Dedifferentiated amniotic fluid mesenchymal stem cell (primary cell): ENCODE data around the gene REEP6.
"Not testable (repeated sequence)": the region's sequence is repeated elsewhere in the genome, so short reads cannot be mapped to it uniquely, and the experiment has no call there.

Experiments
- DNase-seq: peaks from one replicate; pipeline ENCODE4 v3.0.0-alpha.2; 2016; ENCODE audit errors: extremely low spot score

Gene REEP6

GRCh38 chr19:1472231-1473084 is 18.5 kb upstream of the REEP6 start:
- DNase-seq, result no peak

DNA sequence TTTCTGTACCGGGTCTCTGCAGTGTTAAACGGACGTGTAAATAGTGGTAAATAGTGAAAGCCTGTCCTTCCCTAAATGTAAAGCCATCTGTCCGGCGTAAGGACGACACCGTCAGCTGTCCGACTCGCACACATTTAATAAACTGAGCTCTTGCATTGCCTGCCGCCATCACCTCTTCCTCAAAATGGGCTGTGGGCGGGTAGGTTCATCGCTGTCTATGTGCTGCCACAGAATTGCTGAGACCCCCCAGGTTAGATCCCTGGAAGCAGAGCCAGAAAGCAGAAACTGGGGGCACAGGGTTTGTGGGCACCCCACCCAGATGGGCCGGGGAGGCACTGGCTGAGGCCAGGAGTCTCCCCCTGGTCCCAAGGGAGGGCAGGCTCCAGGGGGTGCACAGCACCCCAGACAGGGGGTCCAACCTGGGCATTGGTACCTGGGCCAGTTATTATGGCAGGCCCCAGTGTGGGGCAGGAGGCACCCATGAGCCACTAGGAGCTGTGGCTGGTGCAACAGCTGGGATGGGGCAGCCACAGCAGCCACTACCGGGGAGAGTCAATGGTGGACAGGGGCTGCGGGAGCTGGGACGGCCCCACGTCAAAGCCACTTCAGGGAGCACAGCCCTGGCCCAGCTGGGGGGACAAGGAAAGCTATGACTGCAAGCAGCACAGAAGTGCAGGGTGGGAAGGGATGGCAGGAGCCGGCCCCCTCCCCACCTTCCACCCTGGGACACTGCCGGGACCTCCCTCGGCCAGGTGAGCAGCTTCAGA is 17.7 kb upstream of the REEP6 start:
- DNase-seq, result no peak

DNA sequence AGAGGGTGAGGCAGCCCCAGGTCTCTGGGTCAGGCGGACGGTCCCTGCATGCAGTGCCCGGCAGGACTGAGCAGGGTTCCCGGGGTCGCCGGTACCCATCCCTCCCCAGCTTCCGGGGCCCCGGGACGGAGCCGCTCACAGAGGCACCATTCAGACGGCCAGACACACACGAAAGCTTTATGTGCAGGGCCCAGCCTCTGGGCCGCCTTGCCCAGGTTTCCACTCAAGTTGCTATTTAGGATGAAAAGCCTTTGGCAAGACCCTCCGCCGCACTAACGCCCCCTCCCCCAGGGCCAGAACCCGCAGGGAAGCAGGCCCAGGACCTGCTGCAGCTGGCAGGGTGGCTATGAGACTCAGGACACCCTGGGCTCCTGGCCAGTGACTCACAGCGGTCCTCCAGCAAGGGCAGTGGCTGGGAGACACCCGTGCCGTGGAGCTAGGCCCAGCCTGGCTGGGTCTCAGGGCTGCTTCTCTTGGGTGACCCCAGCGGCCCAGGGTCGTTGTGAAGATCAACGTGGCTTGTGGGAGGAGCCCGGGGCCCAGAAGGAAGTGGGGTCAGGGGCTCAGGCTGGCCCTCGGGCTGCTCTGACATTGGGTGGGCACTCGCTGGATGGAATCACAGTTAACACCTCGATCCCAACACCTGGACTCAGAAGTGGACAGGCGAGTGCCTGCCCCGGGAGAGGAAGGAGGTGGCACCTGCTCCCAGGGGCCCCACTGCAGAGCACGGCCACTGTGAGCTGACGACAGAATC is 16.8 kb upstream of the REEP6 start:
- DNase-seq, result no peak

- DNase-seq, result no peak
These were observed 16.1 kb upstream of the REEP6 start for GRCh38 chr19:1474765-1475351.

GRCh38 chr19:1475751-1476437 is 15.1 kb upstream of the REEP6 start:
- no peak for DNase-seq

GRCh38 chr19:1477056-1477455 is 13.9 kb upstream of the REEP6 start:
- DNase-seq, result not testable (repeated sequence)

- peak; percentile 90 for DNase-seq
These were observed 11.9 kb upstream of the REEP6 start, which contains the start of gene C19orf25 for GRCh38 chr19:1478934-1479707. Gene C19orf25, minus strand, starts transcription at chr19:1479215. Its CDS starts 312 bp downstream, at chr19:1478903.

DNA sequence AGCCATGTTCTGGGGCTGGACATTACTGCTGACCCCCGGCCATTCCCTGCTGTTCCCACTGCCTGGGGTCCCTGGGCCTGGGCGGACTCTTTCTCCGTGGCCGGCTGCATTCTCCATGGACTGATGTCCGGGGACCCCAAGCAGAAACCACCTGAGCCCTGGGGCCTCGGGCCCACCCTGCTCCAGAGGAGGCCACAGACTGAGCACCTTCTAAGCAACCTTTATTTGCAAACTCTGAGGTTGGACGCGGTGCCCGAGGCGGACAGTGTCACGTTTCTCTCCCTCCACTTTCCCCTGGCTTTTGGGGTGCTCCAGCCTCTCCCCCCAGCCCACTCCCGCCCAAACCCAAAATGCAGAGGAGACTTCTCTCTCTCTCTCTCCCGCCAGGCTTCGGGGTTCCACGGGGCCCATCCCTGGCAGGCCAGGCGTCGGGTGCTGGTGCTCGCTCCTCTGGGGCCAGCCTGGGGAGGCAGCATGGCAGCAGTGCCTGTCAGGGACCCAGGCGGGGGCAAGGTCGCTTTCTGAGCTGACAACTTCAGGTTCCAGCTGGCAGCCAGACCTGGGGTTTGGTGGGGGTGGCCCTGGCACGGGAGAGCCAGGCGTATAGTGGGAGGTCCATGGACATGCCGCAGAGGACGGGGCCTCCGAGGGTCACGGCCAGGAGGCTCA is 9.6 kb upstream of the REEP6 start:
- no peak for DNase-seq

GRCh38 chr19:1481893-1482360 is 9.1 kb upstream of the REEP6 start:
- DNase-seq, result no peak

GRCh38 chr19:1482361-1483130 is 8.4 kb upstream of the REEP6 start:
- no peak for DNase-seq

GRCh38 chr19:1483131-1483978 is 7.6 kb upstream of the REEP6 start:
- DNase-seq, result no peak

GRCh38 chr19:1483979-1484428 is 7.0 kb upstream of the REEP6 start:
- DNase-seq, result no peak

DNA sequence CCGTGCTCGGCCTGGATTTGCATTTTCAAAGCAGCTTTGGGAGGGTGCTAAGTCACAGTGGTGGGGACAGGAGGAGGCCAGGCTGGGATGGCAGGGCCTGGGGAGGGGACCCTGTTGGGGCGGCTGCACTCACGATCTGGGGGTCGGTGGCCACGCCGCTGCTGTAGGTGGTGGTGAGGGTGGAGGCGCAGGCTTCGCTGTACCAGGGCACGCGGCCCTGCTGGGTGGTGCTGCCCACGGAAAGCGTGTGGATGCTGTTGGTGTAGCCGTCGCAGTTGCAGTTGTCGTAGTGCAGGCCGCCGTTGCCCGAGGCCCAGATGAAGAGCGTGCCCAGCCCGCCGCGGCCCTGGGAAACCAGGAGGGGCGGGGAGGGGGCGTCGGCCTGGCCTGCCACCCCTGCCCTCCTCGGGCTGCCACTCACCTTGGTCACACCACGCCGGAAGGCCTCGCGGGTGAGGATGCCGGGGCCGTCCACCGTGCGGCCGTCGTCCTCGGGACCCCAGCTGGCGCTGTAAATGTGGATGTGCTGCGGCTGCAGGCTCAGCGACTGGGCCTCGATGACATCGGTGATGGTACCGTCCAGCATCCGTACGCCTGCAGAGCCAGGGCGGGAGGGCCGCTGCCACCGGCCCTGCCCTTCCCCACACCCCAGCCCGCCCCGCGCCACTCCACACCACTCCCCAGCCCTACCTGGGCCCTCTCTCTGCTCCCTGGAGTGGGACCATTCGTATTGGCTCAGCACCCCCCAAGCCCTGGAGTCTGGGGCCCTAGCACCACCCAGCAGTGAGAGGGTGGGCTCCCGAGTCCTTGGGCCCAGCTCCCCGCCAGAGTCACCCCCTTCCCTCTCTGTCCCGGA is 4.0 kb upstream of the REEP6 start:
- no peak for DNase-seq

DNA sequence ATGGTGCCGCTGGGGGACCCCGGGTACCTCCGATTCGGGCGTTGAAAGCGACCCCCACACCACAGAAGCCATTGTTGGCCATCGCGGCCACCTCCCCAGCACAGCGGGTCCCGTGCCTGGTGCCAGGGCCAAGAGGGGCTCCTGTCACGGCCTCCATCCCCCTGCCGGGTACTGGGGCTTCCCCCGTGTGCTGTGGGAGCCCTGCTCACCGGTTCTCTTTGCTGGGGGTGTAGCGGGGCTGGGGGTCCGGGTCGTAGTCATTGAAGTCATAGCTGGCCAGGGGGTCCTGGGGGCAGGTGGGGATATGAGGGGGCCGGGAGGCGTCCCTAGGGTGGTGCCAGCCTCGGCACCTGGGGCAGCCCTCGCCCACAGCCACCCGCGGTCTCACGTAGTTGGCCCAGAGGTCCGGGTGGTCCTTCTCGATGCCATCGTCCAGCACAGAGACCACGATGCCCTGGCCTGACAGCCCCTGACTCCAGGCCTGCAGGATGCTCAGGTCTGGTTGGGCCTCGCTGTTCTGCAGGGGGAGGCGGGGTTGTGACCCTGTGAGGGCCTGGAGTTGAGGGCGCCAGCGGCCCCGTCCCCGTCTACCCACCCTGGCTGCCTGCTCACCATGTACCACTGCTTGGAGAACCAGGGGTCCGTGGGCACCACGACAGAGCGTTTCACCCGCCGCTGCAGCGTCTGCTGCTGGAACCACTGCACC is 3.3 kb upstream of the REEP6 start:
- no peak for DNase-seq

- DNase-seq, result no peak
These were observed 2.7 kb upstream of the REEP6 start for GRCh38 chr19:1488282-1488601.
